Right atrium auricular region (tissue), 2 donors: Measurements from ENCODE around the gene NASP. TPM values are rescaled to one million over a fixed set of nuclear protein-coding genes. Genes with fewer than 3 reads are reported as not detected.

ENCODE experiments used
- DNase-seq: peaks from one replicate; pipeline ENCODE4 v3.0.0-alpha.2; 2019; ENCODE audit warnings: low spot score
- H3K27ac ChIP-seq, 2 donors: fragments of 200-600 bp; sonication (generic); 1 replicate in 1 of 2; 2 replicates in 1 of 2; pipeline ENCODE4 v1.5.1; 2016 to 2019
- H3K27me3 ChIP-seq, 2 donors: fragments of 200-600 bp; sonication (generic); one replicate each; pipeline versions ENCODE4 v1.5.1 to v1.6.0; 2017 to 2019
- H3K36me3 ChIP-seq: fragments of 200-600 bp; sonication (generic); one replicate; pipeline ENCODE4 v1.5.1; 2016
- H3K4me1 ChIP-seq, 2 donors: fragments of 200-600 bp; sonication (generic); one replicate each; pipeline versions ENCODE4 v1.5.1 to v1.6.0; 2017 to 2019
- H3K4me3 ChIP-seq, 2 donors: fragments of 200-600 bp; sonication (generic); 1 replicate in 1 of 2; 2 replicates in 1 of 2; pipeline ENCODE4 v1.5.1; 2017 to 2019; ENCODE audit warnings: mild to moderate bottlenecking in 1 of 2, moderate library complexity in 1 of 2
- H3K9me3 ChIP-seq, 2 donors: fragments of 200-600 bp; sonication (generic); one replicate each; pipeline ENCODE4 v1.5.1; 2019
- total RNA-seq, 2 donors: library from RNA; depleted of rRNA; stranded (reverse); fragments of >200 nt; gene quantifications; one replicate each; pipeline ENCODE4 v1.1.0, GENCODE V29; 2016
- TF ChIP-seq, protein P1 (sequence below), 2 donors: fragments of 200-600 bp; sonication (generic); IDR thresholded peaks; one replicate each; pipeline ENCODE4 v1.5.1; 2019; ENCODE audit warnings: antibody characterized with exemption in 2 of 2

The NASP gene
- total RNA-seq, 2 donors from 2014 or later, result 30.6 to 32.3 TPM

DNA sequence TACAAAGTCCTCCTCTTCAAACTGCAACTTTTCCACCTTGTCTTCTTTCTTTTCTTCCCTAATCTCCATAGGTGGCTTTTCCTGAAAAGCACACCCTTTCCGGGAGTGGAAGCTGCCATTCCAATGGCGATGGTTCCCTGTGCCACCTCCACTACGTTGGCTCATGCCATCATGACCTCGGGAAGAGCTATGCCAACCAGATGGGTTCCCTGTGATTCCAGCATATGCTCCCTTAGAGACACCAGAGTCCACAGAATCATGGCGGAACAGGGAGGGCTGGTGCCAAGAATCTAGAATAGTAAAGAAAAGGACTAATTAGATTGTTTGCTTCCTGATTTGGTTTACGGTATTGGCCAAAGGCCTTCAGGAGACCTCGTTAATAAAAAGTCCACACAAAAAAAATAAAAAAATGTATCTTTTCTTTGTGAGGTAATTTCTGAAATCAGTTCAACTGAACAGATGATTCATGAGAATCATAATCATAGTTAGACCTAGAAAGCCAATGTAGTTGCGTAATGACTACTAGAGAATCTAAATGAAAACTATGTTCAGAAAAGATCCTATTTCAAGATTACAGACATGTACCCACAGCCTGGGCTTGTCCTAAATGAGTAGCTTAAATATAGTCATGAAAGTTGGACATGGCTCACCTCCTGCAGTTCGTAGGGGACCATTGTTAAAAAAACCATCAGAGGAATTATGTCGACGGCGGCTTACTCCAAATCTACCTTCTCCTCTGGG, 70.9 kb downstream of the NASP start:
- no peaks in the 10 kb centered on the region for H3K9me3 ChIP-seq
- no peak overlapping the region for H3K4me3 ChIP-seq
- no peak for DNase-seq
- H3K36me3 ChIP-seq, result peaks cover 93% of the 10 kb centered on the region
- no peak overlapping the region for H3K27ac ChIP-seq
- H3K27me3 ChIP-seq, result no peaks in the 10 kb centered on the region
- H3K4me1 ChIP-seq, result no peaks in the 10 kb centered on the region
- TF ChIP-seq, protein P1, sequence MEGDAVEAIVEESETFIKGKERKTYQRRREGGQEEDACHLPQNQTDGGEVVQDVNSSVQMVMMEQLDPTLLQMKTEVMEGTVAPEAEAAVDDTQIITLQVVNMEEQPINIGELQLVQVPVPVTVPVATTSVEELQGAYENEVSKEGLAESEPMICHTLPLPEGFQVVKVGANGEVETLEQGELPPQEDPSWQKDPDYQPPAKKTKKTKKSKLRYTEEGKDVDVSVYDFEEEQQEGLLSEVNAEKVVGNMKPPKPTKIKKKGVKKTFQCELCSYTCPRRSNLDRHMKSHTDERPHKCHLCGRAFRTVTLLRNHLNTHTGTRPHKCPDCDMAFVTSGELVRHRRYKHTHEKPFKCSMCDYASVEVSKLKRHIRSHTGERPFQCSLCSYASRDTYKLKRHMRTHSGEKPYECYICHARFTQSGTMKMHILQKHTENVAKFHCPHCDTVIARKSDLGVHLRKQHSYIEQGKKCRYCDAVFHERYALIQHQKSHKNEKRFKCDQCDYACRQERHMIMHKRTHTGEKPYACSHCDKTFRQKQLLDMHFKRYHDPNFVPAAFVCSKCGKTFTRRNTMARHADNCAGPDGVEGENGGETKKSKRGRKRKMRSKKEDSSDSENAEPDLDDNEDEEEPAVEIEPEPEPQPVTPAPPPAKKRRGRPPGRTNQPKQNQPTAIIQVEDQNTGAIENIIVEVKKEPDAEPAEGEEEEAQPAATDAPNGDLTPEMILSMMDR (IDR thresholded peaks at IDR 0.05), result no peak

DNA sequence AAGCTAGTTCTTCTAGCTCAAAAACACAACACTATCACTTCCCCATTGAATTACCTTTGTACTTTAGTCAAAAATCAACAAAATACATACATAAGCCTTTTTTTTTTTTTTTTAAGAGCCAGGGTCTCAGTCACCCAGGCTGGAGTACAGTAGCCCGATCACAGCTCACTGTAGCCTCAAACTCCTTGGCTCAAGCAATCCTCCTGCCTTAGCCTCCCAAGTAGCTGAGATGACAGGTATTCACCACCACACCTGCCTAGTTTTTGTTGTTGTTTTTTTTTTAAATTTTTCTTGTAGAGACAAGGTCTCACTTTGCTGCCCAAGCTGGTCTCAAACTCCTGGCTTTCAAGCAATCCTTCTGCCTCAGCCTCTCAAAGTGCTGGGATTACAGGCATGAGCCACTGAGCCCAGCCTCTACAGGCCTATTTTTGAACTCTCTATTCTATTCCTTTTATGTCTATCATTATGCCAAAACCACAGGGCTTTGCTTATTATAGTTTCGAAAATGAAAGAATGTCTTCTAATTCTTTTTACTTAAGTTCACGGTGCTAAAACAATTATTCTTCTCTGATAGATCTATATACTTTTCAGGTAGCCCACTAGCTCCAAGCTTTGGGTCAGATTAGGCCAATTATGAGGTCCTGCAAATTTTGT, 72.9 kb downstream of the NASP start:
- TF ChIP-seq, protein P1 (IDR thresholded peaks at IDR 0.05), result no peak

DNA sequence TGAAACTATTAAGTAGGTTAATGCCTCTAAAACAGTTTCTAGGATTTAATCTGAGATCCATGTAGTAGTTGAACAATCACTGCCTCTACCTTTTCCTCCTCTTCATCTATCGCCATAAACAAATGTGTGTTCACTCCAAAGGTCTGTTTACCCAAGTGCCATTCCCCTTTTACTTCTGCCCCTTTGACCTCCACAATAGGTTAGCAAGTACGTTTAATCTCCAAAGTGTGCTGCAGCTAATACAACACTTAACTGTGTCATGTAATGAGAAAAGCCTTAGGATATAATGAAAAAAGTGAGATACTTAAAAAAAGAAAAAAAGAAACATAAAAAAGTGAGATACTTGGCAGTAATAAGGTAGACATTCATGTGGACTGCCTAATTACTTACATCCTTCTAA, 74.3 kb downstream of the NASP start:
- Histone ChIP-seq H3K4me1 (peaks cover 0 to 6% of the 10 kb centered on the region in 2 donors), H3K27me3 (no peaks in the 10 kb centered on the region), H3K4me3 (no peak overlapping the region), H3K9me3 (no peaks in the 10 kb centered on the region), H3K27ac (no peak overlapping the region), H3K36me3 (peaks cover 71% of the 10 kb centered on the region)
- TF ChIP-seq, protein P1 (IDR thresholded peaks at IDR 0.05), result no peak
- no peak for DNase-seq

More for the DNA sequence above, 72.9 kb downstream of the NASP start:
- Histone ChIP-seq H3K27ac (no peak overlapping the region), H3K9me3 (no peaks in the 10 kb centered on the region), H3K36me3 (peaks cover 84% of the 10 kb centered on the region), H3K27me3 (no peaks in the 10 kb centered on the region), H3K4me3 (no peak overlapping the region), H3K4me1 (no peaks in the 10 kb centered on the region)
- DNase-seq, result no peak

DNA sequence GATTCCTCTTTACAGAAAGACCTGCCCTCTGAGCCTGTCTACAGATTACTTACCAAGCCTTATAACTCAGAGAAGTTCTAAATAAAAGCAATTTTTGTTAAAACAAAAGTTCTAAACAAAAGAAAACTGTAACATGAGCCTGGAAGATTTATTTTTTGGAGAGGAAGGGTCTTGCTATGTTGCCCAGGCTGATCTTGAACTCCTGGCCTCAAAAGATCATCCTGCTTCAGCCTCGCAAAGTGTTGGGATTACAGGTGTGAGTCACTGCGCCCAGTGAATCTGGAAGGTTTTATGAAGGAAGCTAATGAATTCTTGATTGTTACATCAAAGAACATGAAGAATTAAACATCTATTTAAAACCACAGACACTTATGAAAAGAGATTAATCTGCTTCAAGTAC, 75.4 kb downstream of the NASP start:
- no peaks in the 10 kb centered on the region for H3K27me3 ChIP-seq
- no peaks in the 10 kb centered on the region for H3K9me3 ChIP-seq
- H3K4me3 ChIP-seq, result no peak overlapping the region
- peaks cover 0 to 6% of the 10 kb centered on the region in 2 donors for H3K4me1 ChIP-seq
- no peak overlapping the region for H3K27ac ChIP-seq
- TF ChIP-seq, protein P1 (IDR thresholded peaks at IDR 0.05), result no peak
- DNase-seq, result no peak
- peaks cover 60% of the 10 kb centered on the region for H3K36me3 ChIP-seq

GRCh38 chr1:45660336-45660735, 76.5 kb downstream of the NASP start:
- TF ChIP-seq, protein P1 (IDR thresholded peaks at IDR 0.05), result no peak
- DNase-seq, result no peak
- Histone ChIP-seq H3K27me3 (no peaks in the 10 kb centered on the region), H3K4me1 (peaks cover 0 to 6% of the 10 kb centered on the region in 2 donors), H3K27ac (no peak overlapping the region), H3K36me3 (peaks cover 50% of the 10 kb centered on the region), H3K4me3 (no peak overlapping the region), H3K9me3 (no peaks in the 10 kb centered on the region)
